Activated B cell treated with CpG ODN at 0.5 μM for 24 hours (primary cell): ENCODE data around the gene MRPL20. TPM values are rescaled to one million over a fixed set of nuclear protein-coding genes. Genes with fewer than 3 reads are reported as not detected.

Experiments
- ATAC-seq: fragments of 200-7000 bp; cut with Tn5 transposase; one replicate; pipeline ENCODE4 v1.10.0; 2021; ENCODE audit warnings: low read depth, mild to moderate bottlenecking, moderate library complexity
- CTCF ChIA-PET: fragments of 350-600 bp; sonication (Branson Sonifier 250); formaldehyde crosslinking; loops from one replicate; lab custom pipeline; 2021; ENCODE audit warnings: antibody characterized with exemption; lab: Charles Lee
- POLR2A ChIA-PET: fragments of 350-600 bp; sonication (Branson Sonifier 250); formaldehyde crosslinking; loops from one replicate; lab custom pipeline; 2021; ENCODE audit warnings: antibody characterized with exemption; lab: Charles Lee
- DNase-seq: peaks from one replicate; pipeline ENCODE4 v3.0.0; 2022
- H3K27ac Mint-ChIP-seq: one replicate; pipeline ENCODE4 v1.8.0; 2020; ENCODE audit warnings: mixed read lengths
- H3K27me3 Mint-ChIP-seq: one replicate; pipeline ENCODE4 v1.8.0; 2021; ENCODE audit warnings: mixed read lengths
- H3K36me3 Mint-ChIP-seq: one replicate; pipeline ENCODE4 v1.8.0; 2021; ENCODE audit warnings: low read depth, mixed read lengths
- H3K4me1 Mint-ChIP-seq: one replicate; pipeline ENCODE4 v1.8.0; 2021; ENCODE audit warnings: mixed read lengths
- H3K4me3 Mint-ChIP-seq: one replicate; pipeline ENCODE4 v1.8.0; 2020; ENCODE audit warnings: mild to moderate bottlenecking, mixed read lengths
- H3K9me3 Mint-ChIP-seq: one replicate; pipeline ENCODE4 v1.8.0; 2020; ENCODE audit warnings: mixed read lengths
- CTCF ChIP-seq: fragments of 200-600 bp; IDR thresholded peaks from one replicate; pipeline ENCODE4 v1.8.0; 2022; ENCODE audit warnings: antibody characterized with exemption, mild to moderate bottlenecking
- intact Hi-C: fragments of 100-400 bp; cut with micrococcal nuclease; formaldehyde crosslinking; loops from one replicate; pipeline ENCODE4 v1.15.1; 2024
- total RNA-seq: library from RNA; stranded (reverse); gene quantifications from 2 replicates; pipeline ENCODE4 v1.2.3, GENCODE V29; 2022

The MRPL20 gene
- total RNA-seq, 1 donor from 2014 or later: 136 TPM

DNA sequence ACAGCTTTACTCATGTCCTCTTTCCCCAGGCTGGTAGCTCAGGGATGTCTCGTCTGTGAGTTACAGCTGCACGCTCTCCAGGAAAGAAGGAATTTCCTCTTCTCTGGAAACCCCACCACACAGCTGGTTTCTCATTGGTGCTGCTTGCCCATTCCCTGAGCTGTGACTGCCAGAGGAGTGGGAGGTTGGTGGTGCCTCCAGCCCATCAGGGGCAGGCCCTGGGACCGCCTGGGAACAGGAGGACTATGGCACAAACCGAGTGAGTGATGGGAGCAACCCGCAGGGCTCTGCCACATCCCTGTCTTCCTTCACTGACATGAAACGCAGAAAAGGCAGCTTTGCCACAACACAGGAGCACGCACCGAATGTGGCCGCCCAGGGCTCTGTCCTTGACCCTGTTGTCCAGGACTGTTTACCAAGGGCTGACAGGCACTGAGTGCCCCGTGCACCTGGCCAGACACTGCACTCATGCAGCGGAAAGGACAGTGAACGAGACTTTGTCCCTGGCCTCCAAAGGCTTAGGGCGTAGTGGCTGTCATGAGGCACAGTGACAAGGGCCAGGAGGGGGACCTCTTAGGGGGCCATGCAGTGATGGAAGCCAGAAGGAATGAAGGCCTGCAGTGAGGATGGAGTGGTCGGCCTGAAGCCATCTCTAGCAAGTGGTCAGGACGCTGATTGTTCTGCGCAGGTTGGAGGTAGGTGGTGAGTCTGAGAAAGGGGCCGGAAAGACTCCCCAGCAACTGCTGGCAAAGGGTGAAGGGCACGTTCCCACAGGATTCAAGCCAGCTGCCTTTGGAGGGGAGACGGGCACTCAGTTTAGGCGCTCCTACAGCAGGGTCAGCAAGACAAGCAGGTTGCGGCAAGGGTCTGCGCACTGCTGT is 6.3 kb downstream of the MRPL20 start:
- peaks cover 74% of the 10 kb centered on the region for H3K36me3 Mint-ChIP-seq
- peak overlapping the region; percentile 86 for H3K27ac Mint-ChIP-seq
- CTCF ChIA-PET: interaction anchor here (0.9 kb wide), 1 partner anchor 40 kb away, joined by 3 read pairs; no protein-coding TSS in a partner anchor
- H3K4me3 Mint-ChIP-seq: peak overlapping the region; percentile 92
- H3K4me1 Mint-ChIP-seq: peaks cover 52% of the 10 kb centered on the region
- intact Hi-C loops: loop anchor here (10.0 kb wide), 1 partner anchor 504 kb away; no protein-coding TSS in a partner anchor
- ATAC-seq (no peak), DNase-seq (no peak)
- TF ChIP-seq CTCF: no peak
- no peaks in the 10 kb centered on the region for H3K9me3 Mint-ChIP-seq
- H3K27me3 Mint-ChIP-seq: no peaks in the 10 kb centered on the region
- POLR2A ChIA-PET: interaction anchor here (0.6 to 5.6 kb wide), 3 partner anchors 24 to 388 kb away, joined by 3 to 116 read pairs (median 7); partner anchors contain the start of gene AURKAIP1

DNA sequence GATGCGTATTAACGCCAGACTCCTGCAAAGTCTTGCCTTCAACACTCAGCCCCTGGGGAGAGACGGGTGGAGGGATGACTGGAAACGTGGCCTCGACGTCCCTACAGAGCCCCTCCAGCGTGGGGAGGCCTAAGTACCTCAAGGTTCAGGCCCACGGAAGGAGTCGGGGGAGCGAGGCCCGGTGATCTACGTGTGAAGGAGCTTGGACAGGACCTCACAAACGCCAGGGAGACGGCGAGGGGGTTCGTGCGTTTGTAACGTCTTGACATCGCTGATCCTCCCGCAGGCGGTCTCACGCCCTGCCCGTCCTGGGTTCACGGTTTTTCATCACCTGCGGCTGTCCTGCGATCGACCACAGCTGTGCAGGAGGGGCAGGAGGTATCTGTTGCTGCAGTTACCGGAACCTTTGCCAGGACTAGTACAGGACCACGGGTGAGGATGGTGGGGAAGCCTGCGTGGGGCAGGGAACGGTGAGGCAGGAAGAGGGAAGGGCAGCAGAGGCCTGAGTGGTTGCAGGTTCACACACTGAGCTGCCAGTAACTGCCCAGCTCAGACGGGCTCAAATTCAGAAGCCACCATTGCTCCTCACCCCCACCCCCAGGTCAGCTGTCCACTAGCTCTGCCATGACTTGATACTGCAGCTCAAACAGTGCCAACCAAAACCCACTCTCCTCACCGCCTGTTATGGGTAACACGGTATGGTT is 7.1 kb downstream of the MRPL20 start:
- Mint-ChIP-seq H3K4me1 (peaks cover 53% of the 10 kb centered on the region), H3K4me3 (peak overlapping the region; percentile 92), H3K27ac (peak overlapping the region; percentile 86), H3K27me3 (no peaks in the 10 kb centered on the region), H3K36me3 (peaks cover 74% of the 10 kb centered on the region), H3K9me3 (no peaks in the 10 kb centered on the region)
- DNase-seq: no peak
- intact Hi-C loops: loop anchor here (1.0 to 10.0 kb wide), 5 partner anchors 7 to 505 kb away; partner anchors contain the start of genes ATAD3B, AURKAIP1, MRPL20 and PUSL1
- no peak for ATAC-seq
- ChIA-PET CTCF (interaction anchor here (0.9 to 1.3 kb wide), 2 partner anchors 10 to 41 kb away, joined by 3 read pairs; no protein-coding TSS in a partner anchor), POLR2A (interaction anchor here (0.6 to 5.6 kb wide), 5 partner anchors 24 to 387 kb away, joined by 3 to 116 read pairs (median 7); partner anchors contain the start of gene AURKAIP1)
- no peak for TF ChIP-seq CTCF

DNA sequence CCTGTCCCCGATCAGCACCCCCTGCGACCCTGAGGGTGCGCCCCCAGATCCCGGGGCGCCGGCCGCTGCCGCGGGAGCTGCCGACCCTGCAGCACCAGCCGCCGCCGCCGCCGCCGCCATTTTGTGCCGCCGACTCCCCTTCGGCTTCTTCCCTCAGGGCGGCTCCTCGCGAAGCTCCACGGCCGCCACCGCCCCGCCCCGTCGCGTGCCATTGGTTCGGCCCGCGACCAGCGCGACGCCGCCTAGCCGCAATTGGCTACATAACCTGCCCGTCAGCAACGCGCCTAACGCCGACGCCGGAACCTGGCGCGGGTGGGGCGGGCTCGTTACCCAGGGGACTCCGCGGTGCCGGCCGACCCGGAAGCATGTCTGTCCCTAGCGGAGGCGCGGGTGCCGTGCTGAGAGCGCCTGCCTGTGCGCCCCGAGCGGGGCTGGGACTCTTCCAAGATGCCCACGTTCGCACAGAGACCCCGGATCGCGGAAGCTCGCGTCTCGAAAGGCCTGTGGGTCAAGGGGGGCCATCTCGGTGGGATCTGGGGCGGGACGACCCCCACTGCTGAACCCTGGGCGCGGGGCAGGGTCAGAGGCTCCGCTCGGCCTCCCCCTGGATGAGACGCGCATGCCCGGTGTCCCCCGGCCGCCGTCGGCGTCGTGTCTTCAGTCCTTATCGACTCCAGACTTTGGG is 7.8 kb downstream of the MRPL20 start, which contains the start of gene CCNL2:
TSS of gene CCNL2 (minus strand) at position 149 of the 685 bp plus-strand sequence. CDS start at position 120, 29 bp downstream.
- POLR2A ChIA-PET: interaction anchor here (0.8 to 5.6 kb wide), 19 partner anchors 8 to 378 kb away, joined by 3 to 116 read pairs (median 3); partner anchors contain the start of genes ATAD3A, AURKAIP1 and MRPL20
- H3K36me3 Mint-ChIP-seq: peaks cover 73% of the 10 kb centered on the region

More for the DNA sequence above, 7.8 kb downstream of the MRPL20 start, which contains the start of gene CCNL2:
- peak; percentile 96 for ATAC-seq
- Mint-ChIP-seq H3K27me3 (no peaks in the 10 kb centered on the region), H3K9me3 (no peaks in the 10 kb centered on the region), H3K4me1 (peaks cover 55% of the 10 kb centered on the region), H3K4me3 (peak within 1 kb of the TSS; percentile 92), H3K27ac (peak within 1 kb of the TSS; percentile 86)
- TF ChIP-seq CTCF: no peak
- peak; percentile 98 for DNase-seq
- CTCF ChIA-PET: interaction anchor here (1.3 to 1.4 kb wide), 2 partner anchors 8 to 9 kb away, joined by 3 read pairs; no protein-coding TSS in a partner anchor
- intact Hi-C loops: loop anchor here (1.0 kb wide), 4 partner anchors 8 to 91 kb away; partner anchors contain the start of genes ATAD3B, AURKAIP1, MRPL20 and PUSL1
